NT2/D1 (cell line): ENCODE measurements around the gene INSYN2A.

Experiments
- SUZ12 ChIP-seq: IDR thresholded peaks from 2 replicates; pipeline ENCODE4 v1.6.1; 2011; ENCODE audit not compliant: insufficient read length, insufficient read depth; ENCODE audit errors: extremely low read depth
- YY1 ChIP-seq: IDR thresholded peaks from 2 replicates; pipeline ENCODE4 v1.6.1; 2011; ENCODE audit not compliant: insufficient read length, insufficient read depth
- ZNF274 ChIP-seq: IDR thresholded peaks from 2 replicates; pipeline ENCODE4 v1.6.1; 2011; ENCODE audit warnings: mild to moderate bottlenecking, low read depth, low read length

DNA sequence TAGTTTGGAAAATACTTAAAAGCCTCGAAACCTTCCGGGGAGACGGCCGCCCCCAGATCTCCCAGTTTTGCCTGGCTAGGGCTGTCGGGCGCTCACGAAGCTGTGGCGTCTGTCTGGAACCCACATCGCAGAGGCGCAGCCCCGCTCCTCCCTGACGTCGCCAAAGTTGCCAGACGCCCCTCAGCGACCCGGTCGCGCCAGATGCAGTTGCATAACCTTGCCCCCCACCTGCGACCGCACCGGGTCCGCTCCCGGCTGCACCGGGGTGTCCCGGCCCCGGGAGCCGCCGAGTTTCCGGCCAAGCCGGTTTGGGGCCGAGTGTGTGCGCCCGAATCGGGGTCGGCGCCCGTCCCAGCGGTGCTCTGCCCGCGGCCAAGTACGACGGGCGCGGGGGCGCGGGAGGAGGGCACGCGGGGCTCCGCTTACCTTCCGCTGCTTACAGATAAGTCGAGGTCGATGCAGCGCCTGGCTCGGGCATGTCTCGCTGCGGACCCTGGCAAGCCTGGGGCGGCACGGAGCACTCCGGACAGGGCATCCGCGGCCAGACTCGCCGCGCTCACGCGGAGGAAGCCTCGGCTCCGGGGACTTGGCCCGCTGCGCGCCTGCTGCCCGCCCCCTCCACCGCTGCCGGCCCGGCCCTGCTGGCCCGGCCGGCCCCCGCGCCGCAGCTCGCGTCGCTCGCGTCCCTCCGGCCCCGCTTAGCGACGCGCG is 665 bp downstream of the INSYN2A start:
- TF ChIP-seq YY1 (no peak), ZNF274 (no peak), SUZ12 (no peak)
